Gastroesophageal sphincter (tissue), 4 donors: ENCODE measurements around the gene GMDS. TPM values are rescaled to one million over a fixed set of nuclear protein-coding genes. Genes with fewer than 3 reads are reported as not detected.
A peak's percentile ranks its signal among the peaks of the same experiment; 100 is the strongest.

Experiments
- ATAC-seq: fragments of 150-250 bp; one replicate; pipeline ENCODE4 v1.9.1; 2016; ENCODE audit warnings: mild to moderate bottlenecking, moderate library complexity
- H3K27ac ChIP-seq, 4 donors: fragments of 200-600 bp; sonication (generic) in 3 of 4; 1 replicate in 3 of 4; 2 replicates in 1 of 4; pipeline ENCODE4 v1.5.1; 2016 to 2019
- H3K27me3 ChIP-seq: fragments of 200-600 bp; sonication (generic); one replicate; pipeline ENCODE4 v1.5.1; 2019
- H3K36me3 ChIP-seq, 2 donors: fragments of 200-600 bp; sonication (generic); one replicate each; pipeline ENCODE4 v1.5.1; 2019; ENCODE audit warnings: control low read depth in 1 of 2
- H3K4me1 ChIP-seq, 3 donors: fragments of 200-600 bp; sonication (generic); 1 replicate in 2 of 3; 2 replicates in 1 of 3; pipeline ENCODE4 v1.5.1; 2016 to 2019; ENCODE audit warnings: control low read depth in 2 of 3
- H3K4me3 ChIP-seq, 2 donors: fragments of 200-600 bp; sonication (generic); one replicate each; pipeline ENCODE4 v1.5.1; 2019; ENCODE audit warnings: mild to moderate bottlenecking in 1 of 2, moderate library complexity in 1 of 2
- H3K9me3 ChIP-seq, 3 donors: fragments of 200-600 bp; sonication (generic); one replicate each; pipeline ENCODE4 v1.5.1; 2017 to 2019; ENCODE audit warnings: control low read depth in 2 of 3
- EP300 ChIP-seq: sonication (generic); formaldehyde crosslinking; IDR thresholded peaks from one replicate; pipeline ENCODE4 v1.6.1; 2017; ENCODE audit warnings: antibody characterized with exemption, mild to moderate bottlenecking
- POLR2A ChIP-seq, 2 donors: fragments of 450-650 bp; IDR thresholded peaks; one replicate each; pipeline ENCODE4 v1.6.1; 2017; ENCODE audit warnings: antibody characterized with exemption in 2 of 2, mild to moderate bottlenecking in 2 of 2, moderate library complexity in 1 of 2
- POLR2AphosphoS5 ChIP-seq: sonication (generic); formaldehyde crosslinking; IDR thresholded peaks from one replicate; pipeline ENCODE4 v1.6.1; 2017; ENCODE audit warnings: antibody characterized with exemption
- WGBS, 2 donors: methylation state at CpG; one replicate each; pipeline ENCODE4 v1.1.5; 2018; ENCODE audit warnings: low coverage in 1 of 2; 5-methylcytosine and 5-hydroxymethylcytosine counted together
- total RNA-seq, 4 donors: library from RNA; depleted of rRNA; stranded (reverse); fragments of >200 nt; gene quantifications; one replicate each; pipeline ENCODE4 v1.1.0, GENCODE V29; 2016
- TF ChIP-seq, protein P1 (sequence below), 4 experiments: fragments of 200-600 bp in 2 of 4; fragments of 450-650 bp in 2 of 4; sonication (generic) in 1 of 4; IDR thresholded peaks; one replicate each; pipeline ENCODE4 v1.5.1; 2017 to 2019; ENCODE audit warnings: antibody characterized with exemption in 4 of 4, mild to moderate bottlenecking in 2 of 4, moderate library complexity in 2 of 4

The GMDS gene
- total RNA-seq, 4 donors from 2014 or later = 5.0 to 14.7 (median 6.4) TPM

DNA sequence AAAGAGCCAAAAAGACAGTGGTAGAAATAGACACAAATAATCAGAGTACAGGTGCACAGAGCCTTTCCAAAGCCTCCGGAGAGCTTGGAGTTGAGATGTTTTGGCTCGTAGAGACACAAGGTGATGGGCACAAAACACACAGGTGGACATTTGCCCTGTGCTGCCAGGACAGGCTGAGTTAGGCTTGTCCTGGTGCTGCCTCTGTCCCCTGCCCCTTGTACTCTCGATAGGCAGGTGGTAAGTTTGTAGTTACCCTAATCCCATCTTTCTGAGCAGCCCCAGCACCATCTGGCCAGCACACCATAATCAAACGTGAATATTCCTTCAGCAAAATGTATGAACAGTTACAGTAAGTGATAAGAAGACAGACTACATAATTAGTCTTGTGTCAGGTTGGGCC lies 540.2 kb downstream of the GMDS start:
- TF ChIP-seq EP300 = no peak
- TF ChIP-seq, protein P1, sequence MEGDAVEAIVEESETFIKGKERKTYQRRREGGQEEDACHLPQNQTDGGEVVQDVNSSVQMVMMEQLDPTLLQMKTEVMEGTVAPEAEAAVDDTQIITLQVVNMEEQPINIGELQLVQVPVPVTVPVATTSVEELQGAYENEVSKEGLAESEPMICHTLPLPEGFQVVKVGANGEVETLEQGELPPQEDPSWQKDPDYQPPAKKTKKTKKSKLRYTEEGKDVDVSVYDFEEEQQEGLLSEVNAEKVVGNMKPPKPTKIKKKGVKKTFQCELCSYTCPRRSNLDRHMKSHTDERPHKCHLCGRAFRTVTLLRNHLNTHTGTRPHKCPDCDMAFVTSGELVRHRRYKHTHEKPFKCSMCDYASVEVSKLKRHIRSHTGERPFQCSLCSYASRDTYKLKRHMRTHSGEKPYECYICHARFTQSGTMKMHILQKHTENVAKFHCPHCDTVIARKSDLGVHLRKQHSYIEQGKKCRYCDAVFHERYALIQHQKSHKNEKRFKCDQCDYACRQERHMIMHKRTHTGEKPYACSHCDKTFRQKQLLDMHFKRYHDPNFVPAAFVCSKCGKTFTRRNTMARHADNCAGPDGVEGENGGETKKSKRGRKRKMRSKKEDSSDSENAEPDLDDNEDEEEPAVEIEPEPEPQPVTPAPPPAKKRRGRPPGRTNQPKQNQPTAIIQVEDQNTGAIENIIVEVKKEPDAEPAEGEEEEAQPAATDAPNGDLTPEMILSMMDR (IDR thresholded peaks at IDR 0.05) = no peak
- TF ChIP-seq POLR2A (IDR thresholded peaks at IDR 0.05) = no peak
- no peak for TF ChIP-seq POLR2AphosphoS5
- ATAC-seq = no peak
- H3K36me3 ChIP-seq = no peaks in the 10 kb centered on the region
- no peak overlapping the region for H3K27ac ChIP-seq
- H3K4me3 ChIP-seq = no peak overlapping the region
- H3K9me3 ChIP-seq = no peaks in the 10 kb centered on the region
- 79 to 88% methylated on average over 2 to 4 of the region's 4 CpGs for WGBS, 2 donors
- no peaks in the 10 kb centered on the region for H3K4me1 ChIP-seq
- no peaks in the 10 kb centered on the region for H3K27me3 ChIP-seq

DNA sequence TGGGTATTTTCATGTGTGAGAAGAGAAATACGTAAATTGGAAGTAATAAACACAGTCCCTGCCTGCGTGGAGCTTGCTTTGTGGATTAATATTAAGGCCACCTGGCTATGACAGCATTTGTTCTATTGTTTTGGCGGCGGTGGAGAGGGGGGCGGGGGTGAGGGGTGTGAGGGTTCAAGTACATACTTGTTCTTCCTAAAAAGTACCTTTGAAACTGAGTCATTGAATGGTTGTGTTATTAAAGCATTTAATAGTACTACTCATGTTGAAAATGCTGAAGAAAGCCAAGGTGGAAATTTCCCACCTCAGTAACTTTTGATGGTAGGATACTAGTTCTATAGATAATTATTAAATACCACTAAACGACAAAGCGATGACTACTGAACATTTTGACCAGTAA lies 540.7 kb downstream of the GMDS start:
- H3K27ac ChIP-seq = no peak overlapping the region
- no peaks in the 10 kb centered on the region for H3K9me3 ChIP-seq
- H3K4me1 ChIP-seq = no peaks in the 10 kb centered on the region
- no peaks in the 10 kb centered on the region for H3K27me3 ChIP-seq
- H3K36me3 ChIP-seq = no peaks in the 10 kb centered on the region
- H3K4me3 ChIP-seq = no peak overlapping the region
- no peak for ATAC-seq
- 62 to 72% methylated on average over 7 of the region's 7 CpGs for WGBS, 2 donors
- TF ChIP-seq, protein P1 (IDR thresholded peaks at IDR 0.05) = no peak
- no peak for TF ChIP-seq POLR2A (IDR thresholded peaks at IDR 0.05)
- no peak for TF ChIP-seq EP300
- no peak for TF ChIP-seq POLR2AphosphoS5

DNA sequence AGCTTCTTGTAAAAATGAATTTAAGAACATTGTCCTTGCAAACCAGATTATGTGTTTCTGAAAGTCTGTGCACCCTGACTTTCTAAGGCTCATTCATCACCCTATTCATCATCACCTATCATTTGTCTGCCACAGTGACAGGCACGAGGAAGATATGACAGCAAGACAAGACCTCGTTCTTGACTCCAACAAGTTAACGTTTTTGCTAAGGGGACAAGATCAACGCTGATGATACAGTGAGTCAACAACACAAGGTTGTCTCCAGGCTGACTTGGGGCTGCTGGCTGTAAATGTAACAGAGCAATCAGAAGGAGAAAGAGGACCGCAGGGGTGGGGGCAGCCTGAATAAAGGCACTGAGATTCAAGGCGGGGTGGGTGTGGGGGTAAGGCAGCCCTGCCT lies 541.5 kb downstream of the GMDS start:
- Histone ChIP-seq H3K4me3 (no peak overlapping the region), H3K9me3 (no peaks in the 10 kb centered on the region), H3K4me1 (no peaks in the 10 kb centered on the region), H3K36me3 (no peaks in the 10 kb centered on the region), H3K27ac (no peak overlapping the region), H3K27me3 (no peaks in the 10 kb centered on the region)
- TF ChIP-seq POLR2AphosphoS5 (no peak), POLR2A (IDR thresholded peaks at IDR 0.05) (no peak), EP300 (no peak)
- TF ChIP-seq, protein P1 (IDR thresholded peaks at IDR 0.05) = no peak
- whole genome bisulfite sequencing, 2 donors = 60 to 68% methylated on average over 3 to 5 of the region's 6 CpGs
- ATAC-seq = no peak

DNA sequence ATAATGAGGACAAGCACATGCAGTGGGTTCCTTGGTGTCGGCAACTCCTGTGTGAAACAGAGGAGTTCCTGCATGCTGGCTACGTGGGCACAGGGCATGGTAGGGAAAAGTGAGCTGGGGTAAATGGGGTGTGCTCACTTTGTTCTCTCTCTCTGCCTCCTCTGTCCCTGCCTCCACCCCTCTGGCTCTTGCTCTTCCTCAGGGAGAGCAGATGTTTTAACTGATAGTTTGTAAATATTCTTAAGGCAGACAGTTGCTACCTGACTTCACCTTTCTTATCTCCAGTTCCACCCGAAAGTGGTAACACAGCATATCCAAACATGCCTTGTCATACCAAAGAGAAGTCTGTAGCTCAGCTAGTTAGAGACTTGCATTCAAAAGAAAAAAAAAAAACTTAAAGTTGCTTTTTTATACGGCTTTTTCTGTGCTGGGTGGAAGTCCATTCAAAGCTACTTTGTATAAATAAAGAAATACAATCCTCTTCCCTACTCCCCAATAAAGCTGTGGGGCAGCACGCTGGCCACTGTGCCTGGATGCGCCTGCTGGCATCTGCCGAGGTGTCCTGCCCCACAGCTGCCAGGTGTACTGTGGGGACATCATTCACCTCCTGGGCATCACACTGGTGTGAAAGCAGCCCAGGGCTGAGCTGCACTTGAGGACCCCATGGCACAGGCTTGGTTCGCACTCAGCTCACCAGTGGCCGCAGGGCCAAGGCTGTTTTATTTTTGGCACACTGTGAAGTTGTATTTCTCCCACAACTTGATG lies 542.1 kb downstream of the GMDS start:
- Histone ChIP-seq H3K4me1 (no peaks in the 10 kb centered on the region), H3K4me3 (no peak overlapping the region), H3K27ac (peak overlapping the region in 1 of 4 donors; percentile 62), H3K27me3 (no peaks in the 10 kb centered on the region), H3K36me3 (no peaks in the 10 kb centered on the region), H3K9me3 (no peaks in the 10 kb centered on the region)
- 78 to 82% methylated on average over 7 to 8 of the region's 9 CpGs for WGBS, 2 donors
- ATAC-seq = no peak
- no peak for TF ChIP-seq POLR2A (IDR thresholded peaks at IDR 0.05)
- no peak for TF ChIP-seq EP300
- TF ChIP-seq, protein P1 (IDR thresholded peaks at IDR 0.05) = no peak
- no peak for TF ChIP-seq POLR2AphosphoS5

DNA sequence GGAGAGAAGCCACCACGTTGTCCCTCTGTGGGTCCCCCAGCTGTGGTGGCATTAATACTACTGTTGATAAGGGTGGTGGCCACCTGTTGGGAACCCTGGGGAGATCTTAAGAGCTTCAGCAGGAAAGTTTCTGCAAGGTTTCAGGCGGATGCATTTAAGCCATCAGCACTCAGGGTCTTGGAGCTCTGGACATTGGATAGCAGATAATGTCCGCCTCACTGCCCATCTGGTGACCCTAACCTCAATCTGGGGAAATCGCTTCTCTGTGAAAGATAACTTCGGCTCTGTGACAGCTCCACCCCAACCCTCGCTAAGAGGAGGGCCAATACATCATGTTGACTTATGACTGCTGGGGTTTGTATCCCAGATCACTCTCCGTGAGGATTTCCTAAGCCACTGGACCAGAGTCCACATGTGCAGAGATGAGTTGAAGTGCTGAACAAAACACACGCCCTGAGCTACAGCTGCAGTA lies 542.8 kb downstream of the GMDS start:
- WGBS, 2 donors = 60 to 63% methylated on average over 1 to 3 of the region's 8 CpGs
- Histone ChIP-seq H3K9me3 (no peaks in the 10 kb centered on the region), H3K36me3 (no peaks in the 10 kb centered on the region), H3K4me3 (no peak overlapping the region), H3K27me3 (no peaks in the 10 kb centered on the region), H3K4me1 (no peaks in the 10 kb centered on the region), H3K27ac (peak overlapping the region in 3 of 4 donors; percentile 21 to 69 (median 62))
- TF ChIP-seq POLR2AphosphoS5 (no peak), POLR2A (IDR thresholded peaks at IDR 0.05) (no peak), EP300 (no peak)
- no peak for ATAC-seq
